Subcutaneous abdominal adipose tissue (tissue), 5 donors: Measurements from ENCODE around the gene LST1.

Experiments
- H3K27ac ChIP-seq: one replicate; pipeline ENCODE4 v1.7.0; 2013; ENCODE audit warnings: low read depth, mild to moderate bottlenecking, inconsistent platforms, low read length, moderate library complexity
- H3K27me3 ChIP-seq, 5 donors: one replicate each; pipeline ENCODE4 v1.7.0; 2013; ENCODE audit warnings: low read length in 5 of 5, inconsistent platforms in 1 of 5; ENCODE audit not compliant: control insufficient read depth in 5 of 5, insufficient read depth in 4 of 5
- H3K36me3 ChIP-seq, 5 donors: one replicate each; pipeline ENCODE4 v1.7.0; 2013; ENCODE audit warnings: low read length in 5 of 5; ENCODE audit not compliant: control insufficient read depth in 5 of 5, insufficient read depth in 5 of 5
- H3K4me1 ChIP-seq, 5 donors: one replicate each; pipeline ENCODE4 v1.7.0; 2013; ENCODE audit warnings: low read length in 5 of 5, mild to moderate bottlenecking in 3 of 5, moderate library complexity in 1 of 5; ENCODE audit not compliant: control insufficient read depth in 5 of 5, insufficient read depth in 5 of 5
- H3K4me3 ChIP-seq, 5 donors: one replicate each; pipeline ENCODE4 v1.7.0; 2013; ENCODE audit warnings: low read length in 5 of 5, low read depth in 1 of 5
- H3K9ac ChIP-seq, 5 donors: one replicate each; pipeline ENCODE4 v1.7.0; 2013; ENCODE audit warnings: low read length in 5 of 5, mild to moderate bottlenecking in 4 of 5, moderate library complexity in 3 of 5
- H3K9me3 ChIP-seq, 5 donors: one replicate each; pipeline ENCODE4 v1.7.0; 2013; ENCODE audit warnings: low read length in 5 of 5; ENCODE audit not compliant: control insufficient read depth in 5 of 5
- donor health status: healthy.
- donor health status: healthy.
- donor health status: healthy.
- donor health status: healthy.
- donor health status: healthy.

LST1 gene

GRCh38 chr6:31586008-31586407 is at the start of gene LST1:
Gene LST1, plus strand, starts transcription at chr6:31586277. Its CDS starts 1,023 bp downstream, at chr6:31587300.
- Histone ChIP-seq H3K27ac (no peak within 1 kb of the TSS), H3K36me3 (no peaks in the 10 kb centered on the region), H3K4me3 (peak within 1 kb of the TSS in 2 of 5 donors; percentile 8 to 23), H3K9ac (peak within 1 kb of the TSS in 1 of 5 donors; percentile 38), H3K27me3 (peaks cover 0 to 9% (median 5%) of the 10 kb centered on the region in 5 donors), H3K9me3 (no peaks in the 10 kb centered on the region), H3K4me1 (peaks cover 5 to 61% (median 28%) of the 10 kb centered on the region in 5 donors)

- Histone ChIP-seq H3K9me3 (no peaks in the 10 kb centered on the region), H3K9ac (peak overlapping the region; percentile 9 to 99 (median 62)), H3K27me3 (peaks cover 0 to 4% (median 0%) of the 10 kb centered on the region in 5 donors), H3K4me1 (peaks cover 14 to 42% (median 36%) of the 10 kb centered on the region in 5 donors), H3K4me3 (peak overlapping the region in 1 of 5 donors; percentile 11), H3K27ac (no peak overlapping the region), H3K36me3 (peaks cover 22 to 62% (median 61%) of the 10 kb centered on the region in 5 donors)
Measured at GRCh38 chr6:31538805-31539400, 47.2 kb upstream of the LST1 start.

GRCh38 chr6:31540640-31541039 is 45.4 kb upstream of the LST1 start:
- Histone ChIP-seq H3K27me3 (peaks cover 0 to 4% (median 0%) of the 10 kb centered on the region in 5 donors), H3K27ac (peak overlapping the region; percentile 96), H3K9me3 (no peaks in the 10 kb centered on the region), H3K4me1 (peaks cover 14 to 42% (median 36%) of the 10 kb centered on the region in 5 donors), H3K4me3 (peak overlapping the region; percentile 76 to 100 (median 99)), H3K9ac (peak overlapping the region; percentile 86 to 99 (median 98)), H3K36me3 (peaks cover 19 to 44% (median 44%) of the 10 kb centered on the region in 5 donors)

- H3K4me1 ChIP-seq, result peaks cover 14 to 42% (median 36%) of the 10 kb centered on the region in 5 donors
- peak overlapping the region; percentile 86 to 99 (median 98) for H3K9ac ChIP-seq
- H3K36me3 ChIP-seq, result peaks cover 14 to 39% (median 38%) of the 10 kb centered on the region in 5 donors
- H3K27me3 ChIP-seq, result peaks cover 0 to 4% (median 0%) of the 10 kb centered on the region in 5 donors
- H3K27ac ChIP-seq, result peak overlapping the region; percentile 96
- no peaks in the 10 kb centered on the region for H3K9me3 ChIP-seq
- peak overlapping the region; percentile 76 to 100 (median 99) for H3K4me3 ChIP-seq
Measured at GRCh38 chr6:31541059-31541657, 44.9 kb upstream of the LST1 start.

- peak within 1 kb of the TSS; percentile 86 to 99 (median 98) for H3K9ac ChIP-seq
- H3K4me1 ChIP-seq, result peaks cover 14 to 48% (median 43%) of the 10 kb centered on the region in 5 donors
- peaks cover 0 to 4% (median 0%) of the 10 kb centered on the region in 5 donors for H3K27me3 ChIP-seq
- no peaks in the 10 kb centered on the region for H3K9me3 ChIP-seq
- H3K4me3 ChIP-seq, result peak within 1 kb of the TSS; percentile 76 to 100 (median 99)
- H3K27ac ChIP-seq, result peak within 1 kb of the TSS; percentile 96
- peaks cover 9 to 32% (median 31%) of the 10 kb centered on the region in 5 donors for H3K36me3 ChIP-seq
Measured at GRCh38 chr6:31541658-31542521, 44.2 kb upstream of the LST1 start, which contains the start of gene DDX39B. Gene DDX39B, minus strand, starts transcription at chr6:31542003. Its CDS starts 1,471 bp downstream, at chr6:31540532.

- Histone ChIP-seq H3K27ac (peak overlapping the region; percentile 96), H3K27me3 (peaks cover 0 to 4% (median 0%) of the 10 kb centered on the region in 5 donors), H3K4me1 (peaks cover 18 to 55% (median 53%) of the 10 kb centered on the region in 5 donors), H3K4me3 (no peak overlapping the region), H3K9me3 (no peaks in the 10 kb centered on the region), H3K36me3 (peaks cover 5 to 20% (median 17%) of the 10 kb centered on the region in 5 donors), H3K9ac (peak overlapping the region in 1 of 5 donors; percentile 23)
Measured at GRCh38 chr6:31543639-31544038, 42.4 kb upstream of the LST1 start.

- H3K27me3 ChIP-seq, result peaks cover 0 to 4% (median 0%) of the 10 kb centered on the region in 5 donors
- H3K36me3 ChIP-seq, result peaks cover 5 to 20% (median 12%) of the 10 kb centered on the region in 5 donors
- no peak overlapping the region for H3K27ac ChIP-seq
- H3K9ac ChIP-seq, result peak overlapping the region in 1 of 5 donors; percentile 14
- no peaks in the 10 kb centered on the region for H3K9me3 ChIP-seq
- peaks cover 18 to 48% (median 45%) of the 10 kb centered on the region in 5 donors for H3K4me1 ChIP-seq
- H3K4me3 ChIP-seq, result no peak overlapping the region
Measured at GRCh38 chr6:31544676-31545075, 41.4 kb upstream of the LST1 start.

GRCh38 chr6:31545291-31545690 is 40.8 kb upstream of the LST1 start:
- Histone ChIP-seq H3K27me3 (peaks cover 0 to 4% (median 0%) of the 10 kb centered on the region in 5 donors), H3K4me3 (no peak overlapping the region), H3K9me3 (no peaks in the 10 kb centered on the region), H3K36me3 (peaks cover 4 to 19% (median 9%) of the 10 kb centered on the region in 5 donors), H3K9ac (peak overlapping the region in 1 of 5 donors; percentile 20), H3K4me1 (peaks cover 16 to 42% (median 39%) of the 10 kb centered on the region in 5 donors), H3K27ac (no peak overlapping the region)

- Histone ChIP-seq H3K4me3 (peak within 1 kb of the TSS; percentile 45 to 68 (median 60)), H3K4me1 (peaks cover 15 to 33% (median 30%) of the 10 kb centered on the region in 5 donors), H3K27me3 (peaks cover 0 to 4% (median 0%) of the 10 kb centered on the region in 5 donors), H3K9me3 (no peaks in the 10 kb centered on the region), H3K9ac (peak within 1 kb of the TSS; percentile 10 to 78 (median 73)), H3K27ac (peak within 1 kb of the TSS; percentile 83), H3K36me3 (peaks cover 4 to 28% (median 16%) of the 10 kb centered on the region in 5 donors)
Measured at GRCh38 chr6:31546339-31546957, 39.6 kb upstream of the LST1 start, which contains the start of gene ATP6V1G2. Gene ATP6V1G2, minus strand, starts transcription at chr6:31546608. Its CDS starts 49 bp downstream, at chr6:31546559.
